ENCODE data around the gene CMIP.

Gene CMIP

GRCh38 chr16:81585785-81586184, 141.2 kb downstream of the CMIP start:
- no peak; the same call in 1 of the 2 replicates for TF ChIP-seq CTCF (IDR thresholded peaks at IDR 0.05)

DNA sequence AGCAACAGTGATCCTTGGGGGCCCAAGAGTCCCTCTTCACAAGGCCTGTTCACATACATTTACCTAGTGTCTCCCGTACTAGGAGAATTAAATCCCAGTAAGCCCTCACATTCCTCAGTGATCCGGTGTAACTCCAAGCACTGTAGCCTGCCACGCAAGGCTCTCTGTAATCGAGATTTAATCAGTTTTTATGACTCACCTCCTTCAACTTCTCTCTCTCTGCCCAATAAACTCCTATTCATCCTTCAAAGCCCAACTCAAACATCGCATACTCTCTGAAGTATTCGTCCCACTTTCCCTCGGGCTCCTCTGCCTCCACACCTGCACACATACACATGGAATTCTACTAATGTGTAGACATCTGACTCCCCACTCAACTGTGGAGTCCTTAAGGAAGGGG, 141.8 kb downstream of the CMIP start:
- TF ChIP-seq CTCF (IDR thresholded peaks at IDR 0.05): no peak

- TF ChIP-seq CTCF (IDR thresholded peaks at IDR 0.05): no peak
Observed at GRCh38 chr16:81586977-81587625, 142.5 kb downstream of the CMIP start.

GRCh38 chr16:81587626-81588160, 143.1 kb downstream of the CMIP start:
- no peak for TF ChIP-seq CTCF (IDR thresholded peaks at IDR 0.05)

DNA sequence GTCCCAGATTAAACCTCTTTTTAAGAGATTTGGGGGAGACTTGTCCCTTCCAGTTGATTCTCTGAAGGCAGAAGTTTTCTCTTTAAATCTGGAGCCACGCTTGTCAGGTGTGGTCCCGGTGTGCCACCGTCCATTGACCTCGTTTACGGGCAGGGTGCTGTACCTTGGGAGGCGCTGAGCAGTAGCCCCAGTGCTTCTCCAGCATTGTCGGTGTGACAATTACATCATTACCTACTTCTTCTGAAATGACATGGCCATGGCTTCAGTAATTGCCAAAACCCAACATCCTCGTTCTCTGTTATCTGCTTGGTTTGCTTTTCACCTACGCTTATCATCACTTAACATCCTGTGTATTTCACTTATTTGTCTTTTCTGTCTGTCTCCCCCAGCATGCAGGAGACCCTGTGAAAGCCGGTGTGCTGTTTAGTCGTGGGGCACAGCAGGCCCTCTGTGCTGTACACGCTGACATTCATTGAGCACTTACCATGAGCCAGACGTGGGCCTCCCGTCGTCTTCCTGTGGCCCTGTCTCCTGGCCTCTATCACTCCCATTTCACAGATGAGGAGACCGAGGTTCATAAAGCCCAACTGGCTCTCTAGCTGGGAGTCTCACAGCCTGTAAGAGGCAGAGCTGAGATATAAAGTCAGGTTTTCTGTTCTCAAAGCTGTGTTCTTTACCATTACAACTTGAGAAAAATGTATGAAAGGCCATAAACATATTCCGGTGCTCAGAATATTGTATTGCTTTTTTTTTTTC, 143.9 kb downstream of the CMIP start:
- no peak for TF ChIP-seq CTCF (IDR thresholded peaks at IDR 0.05)

- TF ChIP-seq CTCF (IDR thresholded peaks at IDR 0.05): no peak
Observed at GRCh38 chr16:81589975-81590650, 145.5 kb downstream of the CMIP start.

GRCh38 chr16:81590714-81591544, 146.3 kb downstream of the CMIP start:
- no peak for TF ChIP-seq CTCF (IDR thresholded peaks at IDR 0.05)

Data from LNCAP (cell line).